GM12891 (cell line): ENCODE measurements around the gene HECTD2.
"Not testable (repeated sequence)": the region's sequence is repeated elsewhere in the genome, so short reads cannot be mapped to it uniquely, and the experiment has no call there.

Experiments
- POLR2A ChIP-seq: IDR thresholded peaks from 2 replicates; pipeline ENCODE4 v1.6.1; 2011; ENCODE audit warnings: low read depth, low read length, control low read depth
- POLR2AphosphoS5 ChIP-seq: IDR thresholded peaks from 2 replicates; pipeline ENCODE4 v1.6.1; 2011; ENCODE audit warnings: low read depth, low read length, control low read depth
- TAF1 ChIP-seq: IDR thresholded peaks from 2 replicates; pipeline ENCODE4 v1.6.1; 2011; ENCODE audit warnings: low read depth, low read length, control low read depth

GRCh38 chr10:91438228-91438627 lies 28.1 kb downstream of the HECTD2 start:
- TF ChIP-seq POLR2A, TAF1, POLR2AphosphoS5: not testable (repeated sequence)
